ENCODE data around the gene RABGAP1L. TPM values are rescaled to one million over a fixed set of nuclear protein-coding genes. Genes with fewer than 3 reads are reported as not detected.

The RABGAP1L gene
- total and polyA plus RNA-seq, 4 donors = 4.8 to 53.5 (median 18.8) TPM

GRCh38 chr1:174723816-174724215 lies 564.5 kb downstream of the RABGAP1L start:
- TF ChIP-seq, protein P1, sequence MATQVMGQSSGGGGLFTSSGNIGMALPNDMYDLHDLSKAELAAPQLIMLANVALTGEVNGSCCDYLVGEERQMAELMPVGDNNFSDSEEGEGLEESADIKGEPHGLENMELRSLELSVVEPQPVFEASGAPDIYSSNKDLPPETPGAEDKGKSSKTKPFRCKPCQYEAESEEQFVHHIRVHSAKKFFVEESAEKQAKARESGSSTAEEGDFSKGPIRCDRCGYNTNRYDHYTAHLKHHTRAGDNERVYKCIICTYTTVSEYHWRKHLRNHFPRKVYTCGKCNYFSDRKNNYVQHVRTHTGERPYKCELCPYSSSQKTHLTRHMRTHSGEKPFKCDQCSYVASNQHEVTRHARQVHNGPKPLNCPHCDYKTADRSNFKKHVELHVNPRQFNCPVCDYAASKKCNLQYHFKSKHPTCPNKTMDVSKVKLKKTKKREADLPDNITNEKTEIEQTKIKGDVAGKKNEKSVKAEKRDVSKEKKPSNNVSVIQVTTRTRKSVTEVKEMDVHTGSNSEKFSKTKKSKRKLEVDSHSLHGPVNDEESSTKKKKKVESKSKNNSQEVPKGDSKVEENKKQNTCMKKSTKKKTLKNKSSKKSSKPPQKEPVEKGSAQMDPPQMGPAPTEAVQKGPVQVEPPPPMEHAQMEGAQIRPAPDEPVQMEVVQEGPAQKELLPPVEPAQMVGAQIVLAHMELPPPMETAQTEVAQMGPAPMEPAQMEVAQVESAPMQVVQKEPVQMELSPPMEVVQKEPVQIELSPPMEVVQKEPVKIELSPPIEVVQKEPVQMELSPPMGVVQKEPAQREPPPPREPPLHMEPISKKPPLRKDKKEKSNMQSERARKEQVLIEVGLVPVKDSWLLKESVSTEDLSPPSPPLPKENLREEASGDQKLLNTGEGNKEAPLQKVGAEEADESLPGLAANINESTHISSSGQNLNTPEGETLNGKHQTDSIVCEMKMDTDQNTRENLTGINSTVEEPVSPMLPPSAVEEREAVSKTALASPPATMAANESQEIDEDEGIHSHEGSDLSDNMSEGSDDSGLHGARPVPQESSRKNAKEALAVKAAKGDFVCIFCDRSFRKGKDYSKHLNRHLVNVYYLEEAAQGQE (IDR thresholded peaks at IDR 0.05) = no peak
- no peak for DNase-seq (ENCODE audit: low spot score)
- Histone ChIP-seq H3K36me3 (ENCODE audit: control insufficient read depth in 4 of 4, insufficient read depth in 3 of 4, low read depth in 1 of 4, low read length in 3 of 4) (no peaks in the 10 kb centered on the region), H3K4me3 (ENCODE audit: low read depth in 1 of 3, low read length in 3 of 3) (no peak overlapping the region), H3K27me3 (ENCODE audit: control insufficient read depth in 4 of 4, insufficient read depth in 4 of 4, low read length in 3 of 4) (no peaks in the 10 kb centered on the region), H3K9ac (ENCODE audit: low read depth in 1 of 2, low read length in 2 of 2) (no peak overlapping the region), H3K4me1 (ENCODE audit: control insufficient read depth in 4 of 4, insufficient read depth in 4 of 4, low read length in 3 of 4) (peaks cover 1 to 9% (median 3%) of the 10 kb centered on the region in 4 donors), H3K27ac (ENCODE audit: low read depth in 1 of 2, low read length in 2 of 2) (no peak overlapping the region), H3K9me3 (ENCODE audit: control insufficient read depth in 4 of 4, low read length in 3 of 4) (no peaks in the 10 kb centered on the region)

DNA sequence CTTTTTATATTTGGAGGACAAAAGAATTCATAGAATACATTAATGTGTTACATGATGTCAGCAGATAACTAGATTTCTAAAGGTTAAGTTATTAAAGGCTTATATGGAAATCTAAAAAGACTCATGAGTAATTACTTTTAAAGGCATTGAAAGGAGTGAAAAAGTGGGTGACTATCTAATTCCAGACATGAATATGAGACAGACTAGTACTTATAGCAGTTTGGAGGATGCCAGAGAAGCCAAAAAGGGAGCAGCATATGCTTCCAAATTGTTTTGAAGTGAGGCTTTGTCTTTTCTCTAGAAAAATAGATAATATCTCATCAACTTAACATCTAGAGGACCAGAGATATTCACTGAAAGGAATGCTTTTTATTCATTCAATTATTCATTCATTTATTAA lies 564.9 kb downstream of the RABGAP1L start:
- Histone ChIP-seq H3K27me3 (ENCODE audit: control insufficient read depth in 4 of 4, insufficient read depth in 4 of 4, low read length in 3 of 4) (no peaks in the 10 kb centered on the region), H3K27ac (ENCODE audit: low read depth in 1 of 2, low read length in 2 of 2) (no peak overlapping the region), H3K9me3 (ENCODE audit: control insufficient read depth in 4 of 4, low read length in 3 of 4) (no peaks in the 10 kb centered on the region), H3K4me3 (ENCODE audit: low read depth in 1 of 3, low read length in 3 of 3) (no peak overlapping the region), H3K4me1 (ENCODE audit: control insufficient read depth in 4 of 4, insufficient read depth in 4 of 4, low read length in 3 of 4) (peaks cover 1 to 8% (median 3%) of the 10 kb centered on the region in 4 donors), H3K36me3 (ENCODE audit: control insufficient read depth in 4 of 4, insufficient read depth in 3 of 4, low read depth in 1 of 4, low read length in 3 of 4) (no peaks in the 10 kb centered on the region), H3K9ac (ENCODE audit: low read depth in 1 of 2, low read length in 2 of 2) (no peak overlapping the region)
- TF ChIP-seq RAD21 (IDR thresholded peaks at IDR 0.05) = no peak
- TF ChIP-seq TAF1 (conservative IDR thresholded peaks at IDR 0.05) = no peak
- no peak for TF ChIP-seq NR2F2 (IDR thresholded peaks at IDR 0.05)
- TF ChIP-seq, protein P2, sequence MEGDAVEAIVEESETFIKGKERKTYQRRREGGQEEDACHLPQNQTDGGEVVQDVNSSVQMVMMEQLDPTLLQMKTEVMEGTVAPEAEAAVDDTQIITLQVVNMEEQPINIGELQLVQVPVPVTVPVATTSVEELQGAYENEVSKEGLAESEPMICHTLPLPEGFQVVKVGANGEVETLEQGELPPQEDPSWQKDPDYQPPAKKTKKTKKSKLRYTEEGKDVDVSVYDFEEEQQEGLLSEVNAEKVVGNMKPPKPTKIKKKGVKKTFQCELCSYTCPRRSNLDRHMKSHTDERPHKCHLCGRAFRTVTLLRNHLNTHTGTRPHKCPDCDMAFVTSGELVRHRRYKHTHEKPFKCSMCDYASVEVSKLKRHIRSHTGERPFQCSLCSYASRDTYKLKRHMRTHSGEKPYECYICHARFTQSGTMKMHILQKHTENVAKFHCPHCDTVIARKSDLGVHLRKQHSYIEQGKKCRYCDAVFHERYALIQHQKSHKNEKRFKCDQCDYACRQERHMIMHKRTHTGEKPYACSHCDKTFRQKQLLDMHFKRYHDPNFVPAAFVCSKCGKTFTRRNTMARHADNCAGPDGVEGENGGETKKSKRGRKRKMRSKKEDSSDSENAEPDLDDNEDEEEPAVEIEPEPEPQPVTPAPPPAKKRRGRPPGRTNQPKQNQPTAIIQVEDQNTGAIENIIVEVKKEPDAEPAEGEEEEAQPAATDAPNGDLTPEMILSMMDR (IDR thresholded peaks at IDR 0.05; ENCODE audit: low read depth, low read length, missing input control) = no peak
- no peak for TF ChIP-seq RXRA (IDR thresholded peaks at IDR 0.05)
- TF ChIP-seq EGR1 (IDR thresholded peaks at IDR 0.05; ENCODE audit: low read depth in 2 of 2) = no peak
- DNase-seq (ENCODE audit: low spot score) = no peak

GRCh38 chr1:174726167-174726879 lies 567.0 kb downstream of the RABGAP1L start:
- Histone ChIP-seq H3K9ac (ENCODE audit: low read depth in 1 of 2, low read length in 2 of 2) (no peak overlapping the region), H3K27me3 (ENCODE audit: control insufficient read depth in 4 of 4, insufficient read depth in 4 of 4, low read length in 3 of 4) (no peaks in the 10 kb centered on the region), H3K36me3 (ENCODE audit: control insufficient read depth in 4 of 4, insufficient read depth in 3 of 4, low read depth in 1 of 4, low read length in 3 of 4) (no peaks in the 10 kb centered on the region), H3K27ac (ENCODE audit: low read depth in 1 of 2, low read length in 2 of 2) (no peak overlapping the region), H3K9me3 (ENCODE audit: control insufficient read depth in 4 of 4, low read length in 3 of 4) (no peaks in the 10 kb centered on the region), H3K4me1 (ENCODE audit: control insufficient read depth in 4 of 4, insufficient read depth in 4 of 4, low read length in 3 of 4) (peaks cover 0 to 4% (median 2%) of the 10 kb centered on the region in 4 donors), H3K4me3 (ENCODE audit: low read depth in 1 of 3, low read length in 3 of 3) (no peak overlapping the region)
- DNase-seq (ENCODE audit: low spot score) = no peak
- 31% methylated on average over 2 of the region's 2 CpGs for WGBS
- TF ChIP-seq RAD21 (IDR thresholded peaks at IDR 0.05) (peak; percentile 72 to 77), HNF4G (IDR thresholded peaks at IDR 0.05) (peak; percentile 10), GABPA (IDR thresholded peaks at IDR 0.05 in 1 of 2, conservative IDR thresholded peaks at IDR 0.05 in 1 of 2) (no peak), EGR1 (IDR thresholded peaks at IDR 0.05; ENCODE audit: low read depth in 2 of 2) (no peak), RXRA (IDR thresholded peaks at IDR 0.05) (no peak), FOXA1 (IDR thresholded peaks at IDR 0.05) (no peak), JUND (IDR thresholded peaks at IDR 0.05) (peak; percentile 45 to 78), NR2F2 (IDR thresholded peaks at IDR 0.05) (no peak), YY1 (IDR thresholded peaks at IDR 0.05) (no peak), FOXA2 (IDR thresholded peaks at IDR 0.05) (no peak), HNF4A (conservative IDR thresholded peaks at IDR 0.05) (peak; percentile 80 to 83), SP1 (IDR thresholded peaks at IDR 0.05) (no peak), TAF1 (conservative IDR thresholded peaks at IDR 0.05) (no peak)
- TF ChIP-seq, protein P1 (IDR thresholded peaks at IDR 0.05) = no peak
- TF ChIP-seq, protein P3, sequence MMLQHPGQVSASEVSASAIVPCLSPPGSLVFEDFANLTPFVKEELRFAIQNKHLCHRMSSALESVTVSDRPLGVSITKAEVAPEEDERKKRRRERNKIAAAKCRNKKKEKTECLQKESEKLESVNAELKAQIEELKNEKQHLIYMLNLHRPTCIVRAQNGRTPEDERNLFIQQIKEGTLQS (IDR thresholded peaks at IDR 0.05) = peak; percentile 52
- TF ChIP-seq, protein P4, sequence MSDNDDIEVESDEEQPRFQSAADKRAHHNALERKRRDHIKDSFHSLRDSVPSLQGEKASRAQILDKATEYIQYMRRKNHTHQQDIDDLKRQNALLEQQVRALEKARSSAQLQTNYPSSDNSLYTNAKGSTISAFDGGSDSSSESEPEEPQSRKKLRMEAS (IDR thresholded peaks at IDR 0.05) = no peak

Measured in liver (tissue), 9 donors.